Esophagus squamous epithelium (tissue), 5 donors: ENCODE data around the gene PDZRN3. TPM values are rescaled to one million over a fixed set of nuclear protein-coding genes. Genes with fewer than 3 reads are reported as not detected.

Source experiments
- DNase-seq: peaks from one replicate; lab custom pipeline; 2025; lab: John Stamatoyannopoulos, UW
- H3K27ac ChIP-seq, 4 donors: fragments of 200-600 bp; sonication (generic); one replicate each; pipeline ENCODE4 v1.5.1; 2016 to 2019; ENCODE audit warnings: mild to moderate bottlenecking in 1 of 4
- H3K27me3 ChIP-seq, 4 donors: fragments of 200-600 bp; sonication (generic); 1 replicate in 3 of 4; 2 replicates in 1 of 4; pipeline versions ENCODE4 v1.5.1 to v1.6.0; 2017 to 2021; ENCODE audit warnings: antibody characterized with exemption in 1 of 4
- H3K36me3 ChIP-seq, 3 donors: fragments of 200-600 bp; sonication (generic); one replicate each; pipeline ENCODE4 v1.5.1; 2016 to 2019
- H3K4me1 ChIP-seq, 3 donors: fragments of 200-600 bp; sonication (generic); one replicate each; pipeline ENCODE4 v1.5.1; 2017 to 2019
- H3K4me3 ChIP-seq, 4 donors: fragments of 200-600 bp; sonication (generic); 1 replicate in 3 of 4; 2 replicates in 1 of 4; pipeline ENCODE4 v1.5.1; 2016 to 2019; ENCODE audit warnings: mild to moderate bottlenecking in 2 of 4, moderate library complexity in 1 of 4
- H3K9me3 ChIP-seq, 3 donors: fragments of 200-600 bp; sonication (generic); one replicate each; pipeline ENCODE4 v1.5.1; 2016 to 2019
- CTCF ChIP-seq, 6 experiments: fragments of 450-650 bp in 4 of 6; fragments of 200-600 bp in 2 of 6; sonication (generic) in 2 of 6; IDR thresholded peaks; one replicate each; pipeline ENCODE4 v1.5.1; 2016 to 2019; ENCODE audit warnings: antibody characterized with exemption in 6 of 6, mild to moderate bottlenecking in 4 of 6, moderate library complexity in 4 of 6
- POLR2A ChIP-seq, 4 donors: fragments of 450-650 bp; IDR thresholded peaks; one replicate each; pipeline ENCODE4 v1.6.1; 2017; ENCODE audit warnings: antibody characterized with exemption in 4 of 4, mild to moderate bottlenecking in 4 of 4, moderate library complexity in 3 of 4
- WGBS, 2 donors: methylation state at CpG; one replicate each; pipeline ENCODE4 v1.1.5; 2018; 5-methylcytosine and 5-hydroxymethylcytosine counted together
- intact Hi-C: fragments of 100-400 bp; cut with DNase I; formaldehyde crosslinking; loops from one replicate; pipeline ENCODE4 v1.15.0; 2022
- total RNA-seq, 4 donors: library from RNA; depleted of rRNA; stranded (reverse); fragments of >200 nt; gene quantifications; one replicate each; pipeline ENCODE4 v1.1.0, GENCODE V29; 2016
- donor health status: DM: yes; HTN: yes; CAD: no.

Gene PDZRN3
- total RNA-seq, 4 donors from 2014 or later: 22.1 to 54.9 (median 38.9) TPM

DNA sequence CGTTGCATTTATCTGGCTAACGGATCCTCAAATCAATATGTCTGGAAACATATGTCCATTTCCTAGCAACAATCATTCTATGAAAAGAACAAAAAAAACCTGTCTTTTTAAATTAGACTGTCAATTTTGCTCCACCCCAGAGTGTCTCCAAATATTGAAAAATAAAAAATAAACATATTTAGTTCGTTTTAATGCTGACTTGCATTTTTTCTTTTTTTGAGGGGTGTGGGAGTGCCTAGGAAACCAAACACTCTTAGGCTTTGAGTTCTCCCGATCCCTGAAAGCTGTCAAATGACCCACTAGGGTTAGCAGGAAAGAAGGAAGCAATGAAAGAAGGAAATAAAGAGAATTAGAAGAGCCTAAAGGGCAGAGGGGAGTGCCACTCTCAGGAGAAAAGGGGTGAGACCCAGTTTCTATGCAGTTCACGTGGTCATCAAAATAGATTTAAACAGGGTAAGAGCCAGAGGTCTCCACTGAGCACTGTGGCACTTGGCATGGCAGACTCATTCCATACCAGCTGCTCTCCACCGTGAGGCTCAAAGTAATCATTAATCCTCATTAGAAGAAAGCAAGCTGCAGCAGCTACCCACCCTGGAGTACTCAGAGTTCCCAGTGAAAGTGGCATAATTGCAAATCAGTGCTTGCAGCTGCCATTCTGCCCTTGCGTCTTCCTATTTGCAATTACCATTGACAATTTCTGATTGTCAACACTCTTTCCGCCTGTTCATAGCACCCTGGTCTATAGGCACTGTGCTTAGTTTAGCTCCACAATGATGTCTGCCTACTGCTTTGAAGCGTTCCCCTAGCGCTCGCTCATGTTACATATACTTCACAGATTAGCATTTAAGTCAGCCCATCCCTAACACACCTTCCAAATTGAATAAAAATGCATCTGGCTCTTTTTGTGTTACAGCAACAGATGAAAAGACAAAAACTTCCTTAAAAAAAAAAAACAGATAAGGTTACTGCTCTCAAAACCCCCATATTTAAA, 32.3 kb downstream of the PDZRN3 start:
- Histone ChIP-seq H3K9me3 (no peaks in the 10 kb centered on the region), H3K4me1 (peaks cover 0 to 5% (median 5%) of the 10 kb centered on the region in 3 donors), H3K27ac (no peak overlapping the region), H3K36me3 (no peaks in the 10 kb centered on the region), H3K4me3 (no peak overlapping the region), H3K27me3 (no peaks in the 10 kb centered on the region)
- TF ChIP-seq CTCF (IDR thresholded peaks at IDR 0.05) (no peak), POLR2A (IDR thresholded peaks at IDR 0.05) (no peak)
- intact Hi-C loops: no loop called here
- WGBS, 2 donors: 78 to 81% methylated on average over 11 of the region's 11 CpGs
- no peak for DNase-seq

GRCh38 chr3:73591286-73591800, 33.4 kb downstream of the PDZRN3 start:
- intact Hi-C loops: no loop called here
- Histone ChIP-seq H3K27me3 (no peaks in the 10 kb centered on the region), H3K4me1 (peaks cover 0 to 5% (median 0%) of the 10 kb centered on the region in 3 donors), H3K4me3 (no peak overlapping the region), H3K36me3 (no peaks in the 10 kb centered on the region), H3K9me3 (no peaks in the 10 kb centered on the region), H3K27ac (no peak overlapping the region)
- DNase-seq: no peak
- 49 to 60% methylated on average over 3 of the region's 3 CpGs for WGBS, 2 donors
- TF ChIP-seq POLR2A (IDR thresholded peaks at IDR 0.05) (no peak), CTCF (IDR thresholded peaks at IDR 0.05) (no peak)

GRCh38 chr3:73586628-73587027, 38.1 kb downstream of the PDZRN3 start:
- H3K27me3 ChIP-seq: no peaks in the 10 kb centered on the region
- WGBS, 2 donors: 76 to 78% methylated on average over 1 of the region's 1 CpG
- H3K4me3 ChIP-seq: no peak overlapping the region
- intact Hi-C loops: no loop called here
- no peak for DNase-seq
- H3K4me1 ChIP-seq: peaks cover 0 to 5% (median 5%) of the 10 kb centered on the region in 3 donors
- TF ChIP-seq CTCF (IDR thresholded peaks at IDR 0.05) (no peak), POLR2A (IDR thresholded peaks at IDR 0.05) (no peak)
- no peaks in the 10 kb centered on the region for H3K9me3 ChIP-seq
- no peak overlapping the region for H3K27ac ChIP-seq
- H3K36me3 ChIP-seq: no peaks in the 10 kb centered on the region

DNA sequence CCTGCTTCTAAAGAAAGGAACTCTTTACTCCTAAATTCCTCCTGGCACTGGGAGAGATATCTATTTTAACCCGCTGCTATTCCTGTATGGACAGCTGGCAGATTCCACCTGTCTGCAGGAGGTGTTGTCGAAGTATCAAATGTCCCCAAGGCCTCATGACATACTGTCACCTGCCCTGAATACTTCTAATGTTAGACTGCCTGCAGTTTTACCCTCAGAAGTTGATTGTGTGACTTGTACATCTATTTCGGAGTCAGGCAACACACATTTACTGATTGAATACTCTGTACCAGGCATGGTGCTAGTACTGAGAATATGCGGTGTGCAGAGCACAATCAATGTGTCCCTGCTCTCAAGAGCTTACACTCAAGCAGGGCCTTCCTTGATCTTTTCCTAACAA, 38.6 kb downstream of the PDZRN3 start:
- intact Hi-C loops: no loop called here
- Histone ChIP-seq H3K27ac (no peak overlapping the region), H3K4me1 (peaks cover 0 to 9% (median 5%) of the 10 kb centered on the region in 3 donors), H3K36me3 (no peaks in the 10 kb centered on the region), H3K27me3 (no peaks in the 10 kb centered on the region), H3K9me3 (no peaks in the 10 kb centered on the region), H3K4me3 (no peak overlapping the region)
- DNase-seq: no peak
- TF ChIP-seq POLR2A (IDR thresholded peaks at IDR 0.05) (no peak), CTCF (IDR thresholded peaks at IDR 0.05) (no peak)
- WGBS, 2 donors: 93 to 94% methylated on average over 3 to 4 of the region's 4 CpGs

DNA sequence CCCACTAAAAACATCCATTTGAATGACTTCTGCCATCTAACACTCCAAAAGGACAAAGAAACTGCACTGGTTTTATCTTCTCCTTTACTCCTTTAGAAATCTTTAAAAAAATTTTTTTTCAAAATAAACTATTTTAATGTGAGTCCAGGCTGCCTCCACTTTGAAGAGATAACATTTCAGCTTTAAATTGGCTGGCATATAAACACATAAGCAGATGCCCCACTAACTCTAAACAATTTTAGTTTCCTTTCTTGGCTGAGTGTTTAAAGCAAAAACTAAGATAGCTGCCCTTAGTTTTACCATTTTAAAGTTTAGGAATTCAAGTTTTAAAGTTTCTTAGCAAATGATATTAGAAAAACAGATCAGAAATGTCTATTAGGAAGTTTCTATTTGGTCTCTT, 39.9 kb downstream of the PDZRN3 start:
- DNase-seq: no peak
- no peak for TF ChIP-seq POLR2A (IDR thresholded peaks at IDR 0.05)
- TF ChIP-seq CTCF (IDR thresholded peaks at IDR 0.05): no peak
- Histone ChIP-seq H3K36me3 (no peaks in the 10 kb centered on the region), H3K4me3 (no peak overlapping the region), H3K4me1 (peaks cover 0 to 22% (median 5%) of the 10 kb centered on the region in 3 donors), H3K27ac (no peak overlapping the region), H3K9me3 (no peaks in the 10 kb centered on the region), H3K27me3 (no peaks in the 10 kb centered on the region)
- intact Hi-C loops: no loop called here
